Adrenal gland (tissue), 12 donors: ENCODE results near the gene UGT1A3. TPM values are rescaled to one million over a fixed set of nuclear protein-coding genes. Genes with fewer than 3 reads are reported as not detected.

ENCODE experiments used
- DNase-seq, 7 donors: peaks; one replicate each; pipeline ENCODE4 v3.0.0-alpha.2; 2019 to 2020
- H3K27ac ChIP-seq, 5 donors: fragments of 200-600 bp; sonication (generic) in 4 of 5; 1 replicate in 3 of 5; 2 replicates in 2 of 5; pipeline versions ENCODE4 v1.5.1 to v1.8.0; 2016 to 2020; ENCODE audit warnings: mild to moderate bottlenecking in 1 of 5
- H3K27me3 ChIP-seq: fragments of 200-600 bp; 2 replicates; pipeline ENCODE4 v1.8.0; 2021
- H3K36me3 ChIP-seq, 2 donors: fragments of 200-600 bp; replicated peaks in 1 of 2; 1 replicate in 1 of 2; 2 replicates in 1 of 2; pipeline versions ENCODE4 v1.5.1 to v1.8.0; 2018 to 2022
- H3K4me1 ChIP-seq, 2 donors: fragments of 200-600 bp; replicated peaks in 1 of 2; 1 replicate in 1 of 2; 2 replicates in 1 of 2; pipeline versions ENCODE4 v1.5.1 to v1.8.0; 2018 to 2021
- H3K4me3 ChIP-seq, 4 donors: fragments of 200-600 bp; sonication (generic) in 3 of 4; one replicate each; pipeline ENCODE4 v1.5.1; 2016 to 2018
- H3K9me3 ChIP-seq, 3 donors: fragments of 200-600 bp; sonication (generic) in 1 of 3; replicated peaks in 1 of 3; 1 replicate in 2 of 3; 2 replicates in 1 of 3; pipeline versions ENCODE4 v1.5.1 to v1.8.0; 2016 to 2021
- POLR2A ChIP-seq, 2 donors: fragments of 450-650 bp; IDR thresholded peaks; one replicate each; pipeline ENCODE4 v1.6.1; 2017; ENCODE audit warnings: antibody characterized with exemption in 2 of 2, mild to moderate bottlenecking in 2 of 2, moderate library complexity in 1 of 2
- WGBS, 4 donors: extraction: QIAGEN DNeasy Blood & Tissue Kit in 2 of 4; methylation state at CpG; one replicate each; pipeline versions ENCODE4 v1.1.5 to v1.1.7; 2013 to 2017; 5-methylcytosine and 5-hydroxymethylcytosine counted together
- intact Hi-C, 2 donors: fragments of 100-400 bp; cut with DNase I; formaldehyde crosslinking; loops; one replicate each; pipeline versions ENCODE4 v1.14.1 to v1.15.0; 2022 to 2023
- polyA plus RNA-seq, 3 donors: library from polyadenylated mRNA; stranded (reverse); fragments of 200-250 nt in 2 of 3; fragments of 350-450 nt in 1 of 3; fragmentation: Illumina TruSeq in 1 of 3; extraction: RNeasy Lipid Tissue Mini Kit (QIAGEN cat#74804) in 1 of 3; gene quantifications; one replicate each; pipeline ENCODE4 v1.2.3, GENCODE V29; 2013 to 2014
- total RNA-seq, 9 donors: library from RNA; depleted of rRNA in 4 of 9; stranded (reverse); fragments of >200 nt in 4 of 9; fragments of 120-200 nt in 1 of 9; fragmentation: NEBNext Ultra II Directional in 1 of 9; extraction: Animal tissue kit (Norgen Biotek cat#: 25700) in 1 of 9; gene quantifications; one replicate each; pipeline versions ENCODE4 v1.1.0 to v1.2.4, GENCODE V29; 2013 to 2023
- TF ChIP-seq, protein P1 (sequence below), 6 experiments: fragments of 450-650 bp in 4 of 6; fragments of 200-600 bp in 2 of 6; sonication (generic) in 1 of 6; IDR thresholded peaks; 1 replicate in 5 of 6; 2 replicates in 1 of 6; pipeline versions ENCODE4 v1.5.1 to v1.8.0; 2016 to 2021; ENCODE audit warnings: antibody characterized with exemption in 6 of 6, mild to moderate bottlenecking in 2 of 6, moderate library complexity in 1 of 6
- donor health status: healthy with polysubstance abuse.
- donor health status: Bipolar disorder and iron deficiency.
- donor health status: DM: yes; HTN: yes; CAD: no.
- donor health status: DM: no; HTN: no; CAD: no.
- donor health status: DM: no; HTN: no; CAD: no.
- donor health status: DM: yes; HTN: yes; CAD: no.

The UGT1A3 gene
- total and polyA plus RNA-seq, 12 donors = not detected

DNA sequence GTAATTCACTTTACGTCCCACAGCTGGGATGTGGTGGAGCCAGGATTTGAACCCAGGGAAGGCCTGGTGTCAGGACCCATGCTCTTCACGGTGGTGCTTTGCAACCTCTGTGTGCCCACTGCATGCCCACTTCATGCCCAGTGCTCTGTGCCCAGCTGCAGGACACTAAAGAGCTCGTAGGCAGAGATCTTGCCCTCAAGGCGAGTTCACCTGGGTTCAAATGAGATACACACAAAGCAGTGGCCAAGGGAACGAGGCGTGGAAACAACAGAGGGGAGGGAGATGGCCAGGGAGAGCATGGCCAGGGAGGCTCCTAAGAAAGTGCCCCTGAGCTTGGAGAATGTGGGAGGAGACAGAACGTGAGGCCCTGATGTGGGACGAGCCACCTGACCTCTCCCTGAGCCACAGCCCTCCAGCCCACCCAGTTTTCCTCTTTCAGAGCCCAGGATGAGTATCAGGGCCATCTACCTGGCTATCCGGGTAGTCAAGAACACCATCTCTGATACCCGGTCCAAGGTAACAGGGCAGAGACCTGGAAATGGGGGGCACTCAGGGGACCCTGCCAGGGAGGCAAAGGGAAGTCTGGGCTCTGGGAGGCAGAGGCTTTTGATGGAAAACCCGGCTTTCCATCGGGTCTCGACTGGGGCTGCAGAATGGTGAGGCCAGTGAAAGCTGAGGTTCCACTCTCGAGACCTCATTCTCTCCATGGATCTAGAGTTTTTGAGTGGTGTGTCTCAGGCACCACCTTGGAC lies 69.7 kb downstream of the UGT1A3 start:
- intact Hi-C loops = no loop called here
- peak in 1 of 7 donors; percentile 9 for DNase-seq
- no peaks in the 10 kb centered on the region for H3K4me1 ChIP-seq
- no peaks in the 10 kb centered on the region for H3K36me3 ChIP-seq
- 64 to 83% (median 78%) methylated on average over 9 to 14 of the region's 14 CpGs for WGBS, 4 donors
- no peak overlapping the region for H3K4me3 ChIP-seq
- no peaks in the 10 kb centered on the region for H3K9me3 ChIP-seq
- no peak overlapping the region for H3K27ac ChIP-seq
- peaks cover 4% of the 10 kb centered on the region for H3K27me3 ChIP-seq
- no peak for TF ChIP-seq POLR2A (IDR thresholded peaks at IDR 0.05)
- TF ChIP-seq, protein P1, sequence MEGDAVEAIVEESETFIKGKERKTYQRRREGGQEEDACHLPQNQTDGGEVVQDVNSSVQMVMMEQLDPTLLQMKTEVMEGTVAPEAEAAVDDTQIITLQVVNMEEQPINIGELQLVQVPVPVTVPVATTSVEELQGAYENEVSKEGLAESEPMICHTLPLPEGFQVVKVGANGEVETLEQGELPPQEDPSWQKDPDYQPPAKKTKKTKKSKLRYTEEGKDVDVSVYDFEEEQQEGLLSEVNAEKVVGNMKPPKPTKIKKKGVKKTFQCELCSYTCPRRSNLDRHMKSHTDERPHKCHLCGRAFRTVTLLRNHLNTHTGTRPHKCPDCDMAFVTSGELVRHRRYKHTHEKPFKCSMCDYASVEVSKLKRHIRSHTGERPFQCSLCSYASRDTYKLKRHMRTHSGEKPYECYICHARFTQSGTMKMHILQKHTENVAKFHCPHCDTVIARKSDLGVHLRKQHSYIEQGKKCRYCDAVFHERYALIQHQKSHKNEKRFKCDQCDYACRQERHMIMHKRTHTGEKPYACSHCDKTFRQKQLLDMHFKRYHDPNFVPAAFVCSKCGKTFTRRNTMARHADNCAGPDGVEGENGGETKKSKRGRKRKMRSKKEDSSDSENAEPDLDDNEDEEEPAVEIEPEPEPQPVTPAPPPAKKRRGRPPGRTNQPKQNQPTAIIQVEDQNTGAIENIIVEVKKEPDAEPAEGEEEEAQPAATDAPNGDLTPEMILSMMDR (IDR thresholded peaks at IDR 0.05) = no peak

DNA sequence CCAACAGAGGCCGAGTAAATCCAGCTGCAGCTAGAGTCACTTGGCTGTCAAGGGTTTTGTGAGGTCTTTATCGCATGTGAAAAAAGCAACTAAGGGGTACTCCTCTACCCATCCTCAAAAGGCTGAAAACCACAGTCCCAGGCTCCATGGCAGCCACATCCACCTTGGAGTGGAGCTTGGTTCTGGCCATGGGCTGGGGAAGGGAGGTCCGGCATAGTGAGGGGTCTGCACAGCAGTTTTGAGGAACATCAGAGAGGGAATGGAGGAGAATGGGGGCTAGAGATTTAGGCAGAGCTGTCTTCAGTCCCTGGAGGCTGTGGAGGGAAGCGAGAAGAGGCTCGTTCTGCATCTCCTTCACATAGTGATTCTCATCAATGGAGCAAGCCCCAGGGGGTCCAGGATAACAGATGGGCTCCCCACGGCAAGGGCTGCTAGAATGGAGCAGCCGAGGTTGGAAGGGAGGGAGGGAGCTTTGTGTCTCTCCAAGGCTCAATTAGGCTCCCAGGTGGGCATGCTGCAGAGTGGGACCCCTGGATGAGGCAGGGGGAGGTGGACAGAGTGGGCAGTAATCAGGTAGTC lies 70.3 kb downstream of the UGT1A3 start:
- Histone ChIP-seq H3K36me3 (no peaks in the 10 kb centered on the region), H3K9me3 (no peaks in the 10 kb centered on the region), H3K27ac (no peak overlapping the region), H3K27me3 (peaks cover 4% of the 10 kb centered on the region), H3K4me1 (no peaks in the 10 kb centered on the region), H3K4me3 (no peak overlapping the region)
- WGBS, 4 donors = 57 to 70% (median 61%) methylated on average over 6 to 7 of the region's 7 CpGs
- TF ChIP-seq POLR2A (IDR thresholded peaks at IDR 0.05) = no peak
- TF ChIP-seq, protein P1 (IDR thresholded peaks at IDR 0.05) = no peak
- DNase-seq = peak in 1 of 7 donors; percentile 20
- intact Hi-C loops = no loop called here

DNA sequence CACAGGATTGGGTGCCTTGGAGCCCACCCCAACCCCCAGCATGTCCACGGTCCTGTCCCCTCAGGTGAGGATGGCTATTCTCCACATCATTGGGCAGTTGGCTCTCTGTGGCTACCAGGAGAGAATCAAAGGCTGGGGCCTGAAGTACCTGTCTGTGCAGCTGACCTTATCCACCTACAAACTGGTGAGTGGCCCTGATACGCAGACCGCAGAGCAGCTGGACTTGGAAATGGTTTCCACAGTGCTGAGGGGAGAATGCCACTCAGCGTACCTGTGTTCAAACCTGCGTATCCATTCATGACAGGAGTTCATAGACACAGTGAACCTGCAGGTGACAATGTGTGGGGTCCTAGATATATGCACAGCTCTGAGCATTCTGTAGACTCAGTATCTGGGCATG lies 70.9 kb downstream of the UGT1A3 start:
- Histone ChIP-seq H3K9me3 (no peaks in the 10 kb centered on the region), H3K4me1 (no peaks in the 10 kb centered on the region), H3K36me3 (no peaks in the 10 kb centered on the region), H3K27ac (no peak overlapping the region), H3K27me3 (peaks cover 4% of the 10 kb centered on the region), H3K4me3 (no peak overlapping the region)
- peak in 1 of 7 donors; percentile 13 for DNase-seq
- intact Hi-C loops = no loop called here
- WGBS, 4 donors = 0 to 82% (median 59%) methylated on average over 1 to 5 of the region's 5 CpGs
- no peak for TF ChIP-seq POLR2A (IDR thresholded peaks at IDR 0.05)
- TF ChIP-seq, protein P1 (IDR thresholded peaks at IDR 0.05) = no peak

DNA sequence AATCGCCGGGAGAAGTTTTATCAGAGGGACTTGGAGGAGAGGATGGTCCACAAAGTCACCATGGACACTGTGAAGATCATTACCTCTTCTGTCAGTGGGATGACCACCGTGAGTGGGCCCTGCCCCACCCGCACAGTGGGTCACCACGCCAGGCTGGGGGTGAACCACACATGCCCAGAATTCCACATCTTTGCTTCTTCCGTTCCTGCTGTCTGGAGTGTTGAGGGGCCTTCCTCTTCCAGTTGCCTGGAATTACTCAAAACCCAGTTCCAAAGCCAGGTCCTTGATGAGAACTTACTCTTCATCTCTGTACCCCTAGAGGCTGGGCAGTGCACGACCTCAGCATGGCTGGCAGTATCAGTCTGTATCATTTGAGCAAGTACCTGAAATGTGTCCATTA lies 71.4 kb downstream of the UGT1A3 start:
- intact Hi-C loops = no loop called here
- 65 to 84% (median 70%) methylated on average over 5 to 7 of the region's 7 CpGs for whole genome bisulfite sequencing, 4 donors

More for the DNA sequence above, 71.4 kb downstream of the UGT1A3 start:
- H3K4me3 ChIP-seq = no peak overlapping the region
- no peaks in the 10 kb centered on the region for H3K9me3 ChIP-seq
- TF ChIP-seq POLR2A (IDR thresholded peaks at IDR 0.05) = no peak
- TF ChIP-seq, protein P1 (IDR thresholded peaks at IDR 0.05) = no peak
- no peaks in the 10 kb centered on the region for H3K4me1 ChIP-seq
- DNase-seq = peak in 1 of 7 donors; percentile 2
- H3K27me3 ChIP-seq = peaks cover 4% of the 10 kb centered on the region
- no peaks in the 10 kb centered on the region for H3K36me3 ChIP-seq
- no peak overlapping the region for H3K27ac ChIP-seq
